Epithelial cell of proximal tubule (primary cell): ENCODE results near the gene TMEM121B. TPM values are rescaled to one million over a fixed set of nuclear protein-coding genes. Genes with fewer than 3 reads are reported as not detected.
"Not testable (repeated sequence)": the region's sequence is repeated elsewhere in the genome, so short reads cannot be mapped to it uniquely, and the experiment has no call there.

Source experiments
- DNase-seq: peaks from one replicate; pipeline ENCODE4 v3.0.0-alpha.2; 2011; ENCODE audit warnings: low read depth
- H3K4me3 ChIP-seq: 2 replicates; pipeline ENCODE4 v1.5.1; 2011; ENCODE audit warnings: low read depth, mild to moderate bottlenecking, low read length
- total RNA-seq: library from RNA; depleted of rRNA; stranded (reverse); fragments of >200 nt; gene quantifications from 2 replicates; pipeline ENCODE4 v1.2.3, GENCODE V29; 2015
- TF ChIP-seq, protein P1 (sequence below): conservative IDR thresholded peaks from 2 replicates; pipeline ENCODE4 v1.5.1; 2012; ENCODE audit warnings: low read depth, mild to moderate bottlenecking, low read length

Gene TMEM121B
- total RNA-seq, 1 donor from 2014 or later = 0.06 TPM

DNA sequence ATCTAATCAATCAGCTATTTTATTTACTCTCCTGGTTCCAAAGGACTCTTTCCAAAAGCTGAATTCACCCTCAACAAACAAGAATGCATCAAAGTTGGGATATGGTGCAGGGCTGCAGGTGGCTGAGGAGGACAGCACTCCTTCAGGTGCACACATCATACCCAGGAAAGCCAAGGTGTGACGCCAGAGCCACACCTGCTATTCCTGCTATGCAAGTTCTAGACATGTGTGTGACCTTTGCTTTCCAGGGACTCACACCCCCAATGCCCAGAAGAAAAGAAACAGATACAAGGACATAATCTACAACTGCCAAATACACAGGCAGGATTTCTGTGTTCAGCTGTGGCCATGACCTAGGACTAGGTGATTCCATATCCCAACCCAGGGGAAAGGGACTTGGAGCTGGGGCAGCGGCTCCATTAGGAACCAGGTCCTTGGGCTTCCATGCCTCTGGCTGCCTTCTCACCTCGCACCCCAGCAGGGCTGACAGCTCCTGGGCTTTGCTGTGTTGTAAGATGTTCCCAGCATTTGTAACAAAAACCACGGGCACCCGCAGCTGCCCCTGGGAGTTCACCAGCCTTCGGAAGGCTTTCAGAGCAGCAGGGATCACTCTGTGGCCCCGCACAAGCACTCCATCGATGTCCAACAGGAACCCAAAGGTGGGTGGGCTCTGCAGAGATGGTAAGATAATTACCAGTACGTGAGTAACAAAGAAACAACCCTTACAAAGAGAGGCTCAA is 28.1 kb upstream of the TMEM121B start:
- TF ChIP-seq, protein P1, sequence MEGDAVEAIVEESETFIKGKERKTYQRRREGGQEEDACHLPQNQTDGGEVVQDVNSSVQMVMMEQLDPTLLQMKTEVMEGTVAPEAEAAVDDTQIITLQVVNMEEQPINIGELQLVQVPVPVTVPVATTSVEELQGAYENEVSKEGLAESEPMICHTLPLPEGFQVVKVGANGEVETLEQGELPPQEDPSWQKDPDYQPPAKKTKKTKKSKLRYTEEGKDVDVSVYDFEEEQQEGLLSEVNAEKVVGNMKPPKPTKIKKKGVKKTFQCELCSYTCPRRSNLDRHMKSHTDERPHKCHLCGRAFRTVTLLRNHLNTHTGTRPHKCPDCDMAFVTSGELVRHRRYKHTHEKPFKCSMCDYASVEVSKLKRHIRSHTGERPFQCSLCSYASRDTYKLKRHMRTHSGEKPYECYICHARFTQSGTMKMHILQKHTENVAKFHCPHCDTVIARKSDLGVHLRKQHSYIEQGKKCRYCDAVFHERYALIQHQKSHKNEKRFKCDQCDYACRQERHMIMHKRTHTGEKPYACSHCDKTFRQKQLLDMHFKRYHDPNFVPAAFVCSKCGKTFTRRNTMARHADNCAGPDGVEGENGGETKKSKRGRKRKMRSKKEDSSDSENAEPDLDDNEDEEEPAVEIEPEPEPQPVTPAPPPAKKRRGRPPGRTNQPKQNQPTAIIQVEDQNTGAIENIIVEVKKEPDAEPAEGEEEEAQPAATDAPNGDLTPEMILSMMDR = no peak
- no peak for DNase-seq
- no peak overlapping the region for H3K4me3 ChIP-seq

DNA sequence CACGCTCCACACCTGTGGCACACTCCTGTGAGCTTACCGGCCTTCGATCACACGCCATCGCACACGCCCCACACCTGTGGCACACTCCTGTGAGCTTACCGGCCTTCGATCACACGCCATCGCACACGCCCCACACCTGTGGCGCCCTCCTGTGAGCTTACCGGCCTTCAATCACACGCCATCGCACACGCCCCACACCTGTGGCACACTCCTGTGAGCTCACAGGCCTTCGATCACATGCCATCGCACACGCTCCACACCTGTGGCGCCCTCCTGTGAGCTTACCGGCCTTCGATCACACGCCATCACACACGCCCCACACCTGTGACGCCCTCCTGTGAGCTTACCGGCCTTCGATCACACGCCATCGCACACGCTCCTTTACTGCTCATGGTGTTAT is 26.3 kb upstream of the TMEM121B start:
- not testable (repeated sequence) for DNase-seq

DNA sequence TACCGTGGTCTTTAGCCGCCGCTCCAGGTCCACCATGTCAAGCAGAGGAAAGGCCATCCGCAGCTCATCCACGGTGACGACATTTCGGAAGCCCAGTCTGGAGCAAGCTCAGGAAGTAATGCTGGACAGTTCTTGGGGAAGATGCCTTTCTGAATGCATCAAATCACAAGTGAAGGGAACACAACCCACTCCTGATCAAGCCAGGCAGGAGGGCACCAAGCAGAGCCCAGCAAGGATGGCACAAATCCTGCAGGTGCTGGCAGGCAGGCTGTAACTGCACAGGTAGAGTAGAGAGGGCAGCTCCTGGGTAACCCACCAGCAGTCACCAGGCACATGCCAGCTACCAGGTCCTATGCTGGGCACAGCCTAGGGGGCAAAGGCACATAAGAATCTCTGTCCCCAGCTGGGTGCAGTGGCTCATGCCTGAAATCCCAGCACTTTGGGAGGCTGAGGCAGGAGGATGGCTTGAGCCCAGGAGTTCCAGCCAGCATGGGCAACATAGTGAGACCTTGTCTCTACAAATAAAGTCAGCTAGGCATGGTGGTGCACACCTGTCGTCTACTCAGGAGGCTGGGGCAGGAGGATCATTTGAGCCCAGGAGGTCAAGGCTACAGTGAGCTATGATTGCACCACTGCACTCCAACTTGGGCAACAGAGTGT is 24.0 kb upstream of the TMEM121B start:
- H3K4me3 ChIP-seq = no peak overlapping the region
- no peak for DNase-seq
- TF ChIP-seq, protein P1 = no peak

More for the DNA sequence above, 26.3 kb upstream of the TMEM121B start:
- not testable (repeated sequence) for H3K4me3 ChIP-seq

DNA sequence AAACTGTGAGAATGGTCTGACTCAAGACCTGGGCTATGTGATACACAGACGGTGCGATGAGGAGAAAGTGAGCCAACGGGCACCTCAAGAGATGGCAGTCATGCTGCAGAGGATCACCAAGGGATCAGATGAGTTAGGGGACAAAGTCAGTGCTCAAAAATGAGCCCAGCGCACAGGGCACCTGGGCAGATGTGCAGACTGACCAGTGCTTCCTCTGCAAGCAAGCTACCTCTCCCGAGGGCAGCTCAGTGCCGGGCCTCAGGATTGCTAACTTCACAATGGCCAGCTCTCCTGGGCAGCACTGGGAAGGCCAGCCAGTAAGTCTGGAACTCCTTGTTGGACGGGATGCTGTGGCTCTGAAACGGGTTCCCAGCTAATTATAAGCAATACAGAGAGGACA is 22.7 kb upstream of the TMEM121B start:
- H3K4me3 ChIP-seq = no peak overlapping the region
- TF ChIP-seq, protein P1 = no peak
- no peak for DNase-seq

DNA sequence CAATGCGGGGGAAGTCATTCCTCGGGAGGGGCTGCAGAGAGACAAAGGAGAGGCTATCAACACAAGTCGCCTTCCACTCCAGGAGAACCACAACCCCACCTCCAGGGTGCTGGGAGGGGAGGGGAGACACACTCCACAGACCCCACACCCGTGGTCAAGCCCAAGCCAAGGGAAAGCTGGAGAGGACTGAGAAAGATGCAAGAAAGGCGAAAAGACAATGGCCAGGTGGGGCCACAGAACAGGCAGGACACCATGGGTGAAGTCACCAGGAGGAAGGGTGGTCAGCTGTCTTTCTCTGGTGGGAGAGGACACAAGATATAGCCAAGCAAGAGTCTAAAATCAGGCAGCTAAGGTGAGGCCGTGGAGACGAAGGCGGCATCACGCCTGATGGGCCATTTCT is 21.9 kb upstream of the TMEM121B start:
- no peak overlapping the region for H3K4me3 ChIP-seq
- TF ChIP-seq, protein P1 = no peak
- DNase-seq = no peak

DNA sequence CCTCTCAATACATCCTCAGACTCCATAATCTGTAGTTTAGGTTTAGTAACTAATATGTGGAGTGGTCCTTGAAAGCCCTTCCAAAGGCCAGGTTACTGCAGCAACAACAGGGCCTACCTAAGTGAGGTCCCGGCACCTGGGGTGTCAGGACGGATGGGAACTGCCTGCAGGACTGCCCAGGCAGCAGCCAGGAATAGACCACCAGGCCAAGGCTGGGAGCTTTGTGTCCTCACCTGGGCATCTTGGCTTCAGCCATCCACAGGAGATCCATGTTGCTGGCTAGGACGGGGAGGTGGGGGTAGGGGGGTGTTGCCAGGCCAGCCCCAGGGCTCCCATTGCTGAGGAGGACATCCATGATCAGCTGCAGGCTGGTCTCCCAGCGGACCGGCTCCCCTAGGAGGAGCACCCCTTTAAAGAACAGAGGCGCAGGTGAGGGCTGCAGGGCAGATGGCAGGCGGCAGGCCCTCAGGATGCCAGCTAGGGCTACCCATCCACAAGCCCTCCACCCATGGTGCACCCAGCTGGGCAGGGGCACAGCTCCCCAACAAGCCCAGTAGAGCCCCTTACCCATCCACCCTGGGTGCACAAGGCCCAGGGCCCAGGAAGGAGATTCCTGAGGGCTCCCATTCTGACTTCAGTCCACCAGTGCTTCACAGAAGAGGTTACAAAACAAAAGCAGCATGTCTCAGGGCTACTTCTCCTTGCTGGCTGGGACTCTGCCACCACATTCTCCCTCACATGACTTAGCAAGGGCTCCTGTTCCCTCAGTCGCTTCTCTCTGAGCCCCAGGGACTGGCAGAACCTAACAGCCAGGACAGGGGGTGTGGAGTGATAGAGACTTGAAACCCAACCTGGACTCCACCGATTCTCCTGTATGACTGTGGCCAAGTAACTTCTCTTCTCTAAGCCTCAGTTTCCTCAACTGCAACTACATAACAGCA is 19.9 kb upstream of the TMEM121B start:
- H3K4me3 ChIP-seq = no peak overlapping the region
- DNase-seq = no peak
- TF ChIP-seq, protein P1 = no peak

DNA sequence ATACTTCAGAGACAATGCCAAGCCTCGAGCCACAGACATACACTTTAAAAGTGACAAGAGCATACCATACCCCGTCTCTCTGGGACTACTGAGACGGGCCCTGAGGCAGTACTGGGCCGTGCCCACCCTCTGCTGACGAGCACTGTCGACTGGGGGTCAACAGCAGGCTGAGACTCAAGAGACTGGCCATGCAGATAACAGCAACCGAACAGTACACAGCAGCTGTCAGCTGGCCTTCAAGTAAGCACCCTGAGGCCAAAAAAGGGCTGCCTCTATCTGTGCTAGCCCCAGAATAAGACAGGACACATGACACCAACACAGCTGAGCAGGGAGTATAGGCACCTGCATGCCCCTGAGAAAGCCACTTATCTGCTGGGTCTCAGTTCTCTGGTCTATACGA is 18.9 kb upstream of the TMEM121B start:
- DNase-seq = no peak
- H3K4me3 ChIP-seq = no peak overlapping the region
- TF ChIP-seq, protein P1 = no peak
